HepG2 (cell line): ENCODE results near the gene INF2. TPM values are rescaled to one million over a fixed set of nuclear protein-coding genes. Genes with fewer than 3 reads are reported as not detected.

Experiments
- AGO2 ChIP-seq: fragments of 200-400 bp; formaldehyde crosslinking; optimal IDR thresholded peaks from 2 replicates; pipeline ENCODE3; 2017; ENCODE audit warnings: mild to moderate bottlenecking, low read depth, low read length, moderate library complexity
- AHDC1 ChIP-seq: sonication (generic); formaldehyde crosslinking; IDR thresholded peaks from 2 replicates; pipeline ENCODE4 v1.5.1; 2020; ENCODE audit warnings: mild to moderate bottlenecking, missing genetic modification reagents, borderline replicate concordance
- GTF2F1 ChIP-seq: fragments of 150-350 bp; IDR thresholded peaks from 2 replicates; pipeline ENCODE4 v1.6.1; 2014; ENCODE audit warnings: low read length
- ISX ChIP-seq: sonication (generic); formaldehyde crosslinking; conservative IDR thresholded peaks from 2 replicates; pipeline ENCODE4 v1.5.0; 2020; ENCODE audit warnings: missing genetic modification reagents
- MZF1 ChIP-seq: sonication (generic); formaldehyde crosslinking; IDR thresholded peaks from 2 replicates; pipeline ENCODE4 v1.8.1; 2023; ENCODE audit warnings: mild to moderate bottlenecking, missing genetic modification reagents, borderline replicate concordance
- RNF2 ChIP-seq: fragments of 450-650 bp; conservative IDR thresholded peaks from 2 replicates; pipeline ENCODE4 v1.6.1; 2016; ENCODE audit warnings: low read depth
- SNAPC5 ChIP-seq: sonication (generic); formaldehyde crosslinking; IDR thresholded peaks from 2 replicates; pipeline ENCODE4 v1.8.1; 2023; ENCODE audit warnings: mild to moderate bottlenecking, missing genetic modification reagents, borderline replicate concordance
- SOX6 ChIP-seq, 2 experiments: fragments of 450-650 bp in 1 of 2; sonication (generic) in 1 of 2; formaldehyde crosslinking in 1 of 2; IDR thresholded peaks; 2 replicates each; pipeline versions ENCODE4 v1.4.0 to v1.6.1; 2017 to 2020; ENCODE audit warnings: antibody characterized with exemption in 1 of 2, mild to moderate bottlenecking in 1 of 2, missing genetic modification reagents in 1 of 2
- SP5 ChIP-seq: IDR thresholded peaks from 2 replicates; pipeline ENCODE4 v1.6.1; 2016; ENCODE audit warnings: low read depth, borderline replicate concordance
- ZNF451 ChIP-seq: sonication (generic); formaldehyde crosslinking; IDR thresholded peaks from 2 replicates; pipeline ENCODE4 v1.5.0; 2020; ENCODE audit warnings: mild to moderate bottlenecking, missing genetic modification reagents
- ZNF569 ChIP-seq: sonication (generic); formaldehyde crosslinking; IDR thresholded peaks from 2 replicates; pipeline ENCODE4 v1.5.0; 2020; ENCODE audit warnings: mild to moderate bottlenecking, missing genetic modification reagents, moderate library complexity, borderline replicate concordance
- ZNF678 ChIP-seq: sonication (generic); formaldehyde crosslinking; IDR thresholded peaks from 2 replicates; pipeline ENCODE4 v1.4.0; 2020; ENCODE audit warnings: mild to moderate bottlenecking, missing genetic modification reagents
- ZNF737 ChIP-seq: sonication (generic); formaldehyde crosslinking; IDR thresholded peaks from 2 replicates; pipeline ENCODE4 v1.5.0; 2020; ENCODE audit warnings: missing genetic modification reagents, mild to moderate bottlenecking, borderline replicate concordance
- polyA plus RNA-seq, 8 experiments: library from polyadenylated mRNA; depleted of rRNA in 3 of 8; stranded (reverse) in 7 of 8; unstranded in 1 of 8; fragments of >200 nt; fragmentation: Illumina TruSeq in 4 of 8; extraction: Trizol in 4 of 8; gene quantifications; 2 replicates each; pipeline versions ENCODE4 v1.2.1 to v1.2.3, GENCODE V29; 2011 to 2016; ENCODE audit warnings: low read depth in 4 of 8, missing spikeins in 1 of 8, mixed read lengths in 1 of 8; ENCODE audit not compliant: insufficient read depth in 1 of 8
- total RNA-seq, 5 experiments: library from RNA; depleted of rRNA; stranded (reverse); fragments of >200 nt; fragmentation: Illumina TruSeq; extraction: Trizol; gene quantifications; 2 replicates each; pipeline ENCODE4 v1.2.3, GENCODE V29; 2016; ENCODE audit warnings: low read depth in 1 of 5
- TF ChIP-seq, protein P1 (sequence below), 2 experiments: sonication (generic) in 1 of 2; formaldehyde crosslinking in 1 of 2; IDR thresholded peaks; 2 replicates each; pipeline versions ENCODE4 v1.4.0 to v1.6.1; 2016 to 2020; ENCODE audit warnings: borderline replicate concordance in 1 of 2, low read depth in 1 of 2, mild to moderate bottlenecking in 1 of 2, missing genetic modification reagents in 1 of 2
- TF ChIP-seq, protein P2 (sequence below): sonication (generic); formaldehyde crosslinking; IDR thresholded peaks from 2 replicates; pipeline ENCODE4 v1.4.0; 2020; ENCODE audit warnings: missing genetic modification reagents, mild to moderate bottlenecking, borderline replicate concordance

Gene INF2
- total and polyA plus RNA-seq, 2 of the 13 experiments (the other 11 are each of a cell fraction or from before 2014, with no cell fraction given): 16.4 to 26.4 TPM

GRCh38 chr14:104688505-104689108 lies 811 bp upstream of the INF2 start (continued):
- TF ChIP-seq AGO2 (peak; percentile 57), ZNF451 (CRISPR knock-in tag) (no peak), SP5 (CRISPR knock-in tag) (no peak), ZNF678 (CRISPR knock-in tag) (0 out of 2 replicates have a peak, but pooled peaks have one; percentile 10), MZF1 (no peak), SOX6 (IDR thresholded peaks at IDR 0.05) (no peak), SOX6 (CRISPR knock-in tag; IDR thresholded peaks at IDR 0.05) (no peak), ISX (CRISPR knock-in tag) (no peak), AHDC1 (CRISPR knock-in tag) (no peak), GTF2F1 (no peak), ZNF737 (CRISPR knock-in tag) (no peak), RNF2 (no peak), SNAPC5 (no peak), ZNF569 (CRISPR knock-in tag) (no peak)
- TF ChIP-seq, protein P1, sequence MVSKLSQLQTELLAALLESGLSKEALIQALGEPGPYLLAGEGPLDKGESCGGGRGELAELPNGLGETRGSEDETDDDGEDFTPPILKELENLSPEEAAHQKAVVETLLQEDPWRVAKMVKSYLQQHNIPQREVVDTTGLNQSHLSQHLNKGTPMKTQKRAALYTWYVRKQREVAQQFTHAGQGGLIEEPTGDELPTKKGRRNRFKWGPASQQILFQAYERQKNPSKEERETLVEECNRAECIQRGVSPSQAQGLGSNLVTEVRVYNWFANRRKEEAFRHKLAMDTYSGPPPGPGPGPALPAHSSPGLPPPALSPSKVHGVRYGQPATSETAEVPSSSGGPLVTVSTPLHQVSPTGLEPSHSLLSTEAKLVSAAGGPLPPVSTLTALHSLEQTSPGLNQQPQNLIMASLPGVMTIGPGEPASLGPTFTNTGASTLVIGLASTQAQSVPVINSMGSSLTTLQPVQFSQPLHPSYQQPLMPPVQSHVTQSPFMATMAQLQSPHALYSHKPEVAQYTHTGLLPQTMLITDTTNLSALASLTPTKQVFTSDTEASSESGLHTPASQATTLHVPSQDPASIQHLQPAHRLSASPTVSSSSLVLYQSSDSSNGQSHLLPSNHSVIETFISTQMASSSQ (IDR thresholded peaks at IDR 0.05; ENCODE audit: low read depth): no peak
- TF ChIP-seq, protein P1 (CRISPR knock-in tag; IDR thresholded peaks at IDR 0.05; ENCODE audit: borderline replicate concordance): no peak
- TF ChIP-seq, protein P2, sequence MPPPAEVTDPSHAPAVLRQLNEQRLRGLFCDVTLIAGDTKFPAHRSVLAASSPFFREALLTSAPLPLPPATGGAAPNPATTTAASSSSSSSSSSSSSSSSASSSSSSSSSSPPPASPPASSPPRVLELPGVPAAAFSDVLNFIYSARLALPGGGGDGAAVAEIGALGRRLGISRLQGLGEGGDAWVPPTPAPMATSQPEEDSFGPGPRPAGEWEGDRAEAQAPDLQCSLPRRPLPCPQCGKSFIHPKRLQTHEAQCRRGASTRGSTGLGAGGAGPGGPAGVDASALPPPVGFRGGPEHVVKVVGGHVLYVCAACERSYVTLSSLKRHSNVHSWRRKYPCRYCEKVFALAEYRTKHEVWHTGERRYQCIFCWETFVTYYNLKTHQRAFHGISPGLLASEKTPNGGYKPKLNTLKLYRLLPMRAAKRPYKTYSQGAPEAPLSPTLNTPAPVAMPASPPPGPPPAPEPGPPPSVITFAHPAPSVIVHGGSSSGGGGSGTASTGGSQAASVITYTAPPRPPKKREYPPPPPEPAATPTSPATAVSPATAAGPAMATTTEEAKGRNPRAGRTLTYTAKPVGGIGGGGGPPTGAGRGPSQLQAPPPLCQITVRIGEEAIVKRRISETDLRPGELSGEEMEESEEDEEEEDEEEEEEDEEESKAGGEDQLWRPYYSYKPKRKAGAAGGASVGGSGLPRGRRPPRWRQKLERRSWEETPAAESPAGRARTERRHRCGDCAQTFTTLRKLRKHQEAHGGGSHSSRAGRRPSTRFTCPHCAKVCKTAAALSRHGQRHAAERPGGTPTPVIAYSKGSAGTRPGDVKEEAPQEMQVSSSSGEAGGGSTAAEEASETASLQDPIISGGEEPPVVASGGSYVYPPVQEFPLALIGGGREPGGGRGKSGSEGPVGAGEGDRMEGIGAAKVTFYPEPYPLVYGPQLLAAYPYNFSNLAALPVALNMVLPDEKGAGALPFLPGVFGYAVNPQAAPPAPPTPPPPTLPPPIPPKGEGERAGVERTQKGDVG (CRISPR knock-in tag): no peak
